ENCODE data around the gene SEMA4D.
A peak's percentile ranks its signal among the peaks of the same experiment; 100 is the strongest.
"Not testable (repeated sequence)": the region's sequence is repeated elsewhere in the genome, so short reads cannot be mapped to it uniquely, and the experiment has no call there.

SEMA4D gene

GRCh38 chr9:89479669-89480011 is 18.3 kb downstream of the SEMA4D start:
- DNase-seq: not testable (repeated sequence)

GRCh38 chr9:89478821-89479668 is 18.9 kb downstream of the SEMA4D start:
- no peak for DNase-seq

- no peak for DNase-seq
Measured at GRCh38 chr9:89477811-89478630, 19.9 kb downstream of the SEMA4D start.

- DNase-seq: no peak
Measured at GRCh38 chr9:89477384-89477783, 20.5 kb downstream of the SEMA4D start.

GRCh38 chr9:89476546-89476945 is 21.4 kb downstream of the SEMA4D start:
- no peak for DNase-seq

GRCh38 chr9:89475891-89476440 is 21.9 kb downstream of the SEMA4D start:
- no peak for DNase-seq

GRCh38 chr9:89474939-89475338 is 23.0 kb downstream of the SEMA4D start:
- DNase-seq: no peak

GRCh38 chr9:89473762-89474469 is 24.0 kb downstream of the SEMA4D start:
- DNase-seq: no peak

- not testable (repeated sequence) for DNase-seq
Measured at GRCh38 chr9:89471796-89472320, 26.1 kb downstream of the SEMA4D start.

- no peak for DNase-seq
Measured at GRCh38 chr9:89471390-89471789, 26.5 kb downstream of the SEMA4D start.

GRCh38 chr9:89470224-89470839 is 27.6 kb downstream of the SEMA4D start:
- no peak for DNase-seq

GRCh38 chr9:89469003-89469402 is 28.9 kb downstream of the SEMA4D start:
- DNase-seq: no peak

GRCh38 chr9:89468281-89468960 is 29.5 kb downstream of the SEMA4D start:
- DNase-seq: no peak

GRCh38 chr9:89467278-89467625 is 30.7 kb downstream of the SEMA4D start:
- DNase-seq: no peak

- no peak for DNase-seq
Measured at GRCh38 chr9:89466451-89467277, 31.2 kb downstream of the SEMA4D start.

- DNase-seq: no peak
Measured at GRCh38 chr9:89465726-89466308, 32.1 kb downstream of the SEMA4D start.

GRCh38 chr9:89465001-89465451 is 32.9 kb downstream of the SEMA4D start:
- DNase-seq: peak; percentile 54

- no peak for DNase-seq
Measured at GRCh38 chr9:89464300-89464901, 33.5 kb downstream of the SEMA4D start.

GRCh38 chr9:89462817-89463683 is 34.9 kb downstream of the SEMA4D start:
- DNase-seq: no peak
